ENCODE measurements around the gene ANTXR1. TPM values are rescaled to one million over a fixed set of nuclear protein-coding genes. Genes with fewer than 3 reads are reported as not detected.

ANTXR1 gene
- total RNA-seq, 1 donor from 2014 or later: not detected

DNA sequence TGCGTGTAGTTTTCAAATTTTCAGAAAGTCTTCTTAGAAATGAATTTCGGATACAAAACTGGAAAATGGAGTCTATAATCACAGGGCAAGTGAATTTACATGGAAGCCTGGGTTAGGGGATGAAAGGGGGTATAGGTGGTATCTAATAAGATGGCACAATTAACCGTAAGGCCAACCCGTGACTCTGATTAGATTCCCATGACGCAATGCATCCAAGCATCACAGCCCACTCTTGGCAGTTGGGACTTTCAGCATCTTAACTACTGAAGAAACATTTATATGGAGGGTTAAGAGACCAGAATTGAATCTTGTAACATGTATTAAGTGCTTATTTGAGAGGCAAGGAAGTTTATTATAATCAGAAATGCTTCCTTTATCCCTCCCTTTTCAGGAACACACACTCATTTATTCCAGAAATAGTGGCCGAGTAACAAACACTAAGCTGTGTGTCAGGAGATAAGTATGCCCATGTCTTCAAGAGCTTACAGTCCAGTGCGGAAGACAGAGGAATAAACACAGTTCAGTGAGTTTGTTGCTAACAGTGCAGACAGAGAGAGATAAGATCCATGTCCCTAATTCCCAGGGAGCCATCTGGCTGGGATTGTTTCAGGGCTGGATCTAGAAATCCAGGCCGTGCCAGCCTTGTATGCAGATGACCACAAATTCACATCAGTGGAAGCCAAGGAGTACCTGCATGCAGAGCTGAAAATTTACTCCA is 151.2 kb downstream of the ANTXR1 start:
- ChIA-PET POLR2A (no interaction called here), CTCF (no interaction called here)
- H3K27me3 Mint-ChIP-seq: peaks cover 20% of the 10 kb centered on the region
- no peak overlapping the region for H3K4me3 Mint-ChIP-seq
- TF ChIP-seq, protein P1, sequence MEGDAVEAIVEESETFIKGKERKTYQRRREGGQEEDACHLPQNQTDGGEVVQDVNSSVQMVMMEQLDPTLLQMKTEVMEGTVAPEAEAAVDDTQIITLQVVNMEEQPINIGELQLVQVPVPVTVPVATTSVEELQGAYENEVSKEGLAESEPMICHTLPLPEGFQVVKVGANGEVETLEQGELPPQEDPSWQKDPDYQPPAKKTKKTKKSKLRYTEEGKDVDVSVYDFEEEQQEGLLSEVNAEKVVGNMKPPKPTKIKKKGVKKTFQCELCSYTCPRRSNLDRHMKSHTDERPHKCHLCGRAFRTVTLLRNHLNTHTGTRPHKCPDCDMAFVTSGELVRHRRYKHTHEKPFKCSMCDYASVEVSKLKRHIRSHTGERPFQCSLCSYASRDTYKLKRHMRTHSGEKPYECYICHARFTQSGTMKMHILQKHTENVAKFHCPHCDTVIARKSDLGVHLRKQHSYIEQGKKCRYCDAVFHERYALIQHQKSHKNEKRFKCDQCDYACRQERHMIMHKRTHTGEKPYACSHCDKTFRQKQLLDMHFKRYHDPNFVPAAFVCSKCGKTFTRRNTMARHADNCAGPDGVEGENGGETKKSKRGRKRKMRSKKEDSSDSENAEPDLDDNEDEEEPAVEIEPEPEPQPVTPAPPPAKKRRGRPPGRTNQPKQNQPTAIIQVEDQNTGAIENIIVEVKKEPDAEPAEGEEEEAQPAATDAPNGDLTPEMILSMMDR (IDR thresholded peaks at IDR 0.05): no peak
- peaks cover 8% of the 10 kb centered on the region for H3K4me1 Mint-ChIP-seq
- H3K27ac Mint-ChIP-seq: no peak overlapping the region
- ATAC-seq (ENCODE audit: low read depth) (no peak), DNase-seq (no peak)
- no peaks in the 10 kb centered on the region for H3K36me3 Mint-ChIP-seq (ENCODE audit: low read depth)
- no peaks in the 10 kb centered on the region for H3K9me3 Mint-ChIP-seq
- intact Hi-C loops (cut with micrococcal nuclease): no loop called here

DNA sequence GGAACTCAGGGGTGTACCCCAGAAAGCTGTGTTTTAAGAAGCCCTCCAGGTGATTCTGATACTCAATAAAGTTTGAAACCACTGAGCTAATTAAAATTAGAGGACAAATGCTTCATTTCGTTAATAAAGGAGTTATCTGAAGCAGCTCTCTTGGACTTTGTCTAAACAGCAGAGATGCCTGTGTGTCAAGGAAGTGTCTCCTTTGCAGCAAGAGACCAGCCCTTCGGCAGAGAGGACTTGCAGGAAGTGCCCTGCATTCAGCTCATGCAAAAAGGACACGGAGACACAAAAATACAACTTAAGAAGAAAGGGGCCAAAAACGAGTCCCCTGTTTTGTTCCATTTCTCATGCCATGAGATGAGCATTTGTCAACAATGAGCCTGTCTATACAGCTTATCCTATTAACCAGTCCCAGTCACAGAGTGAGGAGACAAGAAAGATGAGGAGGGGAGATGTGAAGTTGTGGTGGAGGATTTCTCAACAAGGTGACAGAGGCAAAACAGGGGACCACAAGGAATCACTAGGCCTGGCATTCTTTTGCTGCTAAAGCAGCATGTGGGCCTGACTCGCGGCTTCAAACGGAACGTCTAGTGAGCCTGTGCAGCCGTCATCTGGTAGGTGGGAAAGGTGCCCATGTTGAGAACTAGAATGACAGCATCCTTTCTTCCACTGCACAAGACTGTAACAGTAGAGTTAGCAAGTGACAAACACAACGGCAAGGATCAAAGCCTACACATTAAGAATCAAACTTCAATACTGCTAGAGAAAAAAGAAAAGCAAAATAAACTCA is 152.3 kb downstream of the ANTXR1 start:
- POLR2A ChIA-PET: no interaction called here

DNA sequence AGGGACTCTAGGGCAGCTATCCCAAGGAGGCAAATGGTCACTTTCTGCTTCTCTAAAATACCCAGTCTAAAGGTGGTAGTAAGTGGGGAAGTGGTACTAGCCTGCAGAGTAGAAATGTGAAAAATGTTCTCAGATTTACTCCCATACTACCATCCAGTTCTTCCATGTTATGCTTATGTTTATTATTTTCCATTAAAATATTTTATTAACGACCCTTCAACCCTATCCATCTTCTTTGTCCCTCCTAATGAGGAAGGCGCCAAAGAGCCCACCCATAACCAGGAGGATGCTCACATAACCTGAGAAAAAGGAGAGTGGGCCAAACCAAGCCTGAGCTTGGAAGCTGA is 153.5 kb downstream of the ANTXR1 start:
- no peak for ATAC-seq (ENCODE audit: low read depth)
- POLR2A ChIA-PET: no interaction called here
- H3K9me3 Mint-ChIP-seq: no peaks in the 10 kb centered on the region
- no peak for DNase-seq
- no peak overlapping the region for H3K27ac Mint-ChIP-seq
- no peaks in the 10 kb centered on the region for H3K36me3 Mint-ChIP-seq (ENCODE audit: low read depth)
- CTCF ChIA-PET: no interaction called here
- intact Hi-C loops (cut with micrococcal nuclease): no loop called here
- no peak overlapping the region for H3K4me3 Mint-ChIP-seq
- peaks cover 27% of the 10 kb centered on the region for H3K27me3 Mint-ChIP-seq
- TF ChIP-seq, protein P1 (IDR thresholded peaks at IDR 0.05): no peak
- peaks cover 8% of the 10 kb centered on the region for H3K4me1 Mint-ChIP-seq

More for the DNA sequence above, 152.3 kb downstream of the ANTXR1 start:
- no peak for ATAC-seq (ENCODE audit: low read depth)
- H3K27me3 Mint-ChIP-seq: peaks cover 25% of the 10 kb centered on the region
- intact Hi-C loops (cut with micrococcal nuclease): no loop called here
- TF ChIP-seq, protein P1 (IDR thresholded peaks at IDR 0.05): no peak
- no peak overlapping the region for H3K4me3 Mint-ChIP-seq
- H3K4me1 Mint-ChIP-seq: peaks cover 8% of the 10 kb centered on the region
- CTCF ChIA-PET: no interaction called here
- DNase-seq: no peak
- H3K27ac Mint-ChIP-seq: no peak overlapping the region
- no peaks in the 10 kb centered on the region for H3K36me3 Mint-ChIP-seq (ENCODE audit: low read depth)
- no peaks in the 10 kb centered on the region for H3K9me3 Mint-ChIP-seq

DNA sequence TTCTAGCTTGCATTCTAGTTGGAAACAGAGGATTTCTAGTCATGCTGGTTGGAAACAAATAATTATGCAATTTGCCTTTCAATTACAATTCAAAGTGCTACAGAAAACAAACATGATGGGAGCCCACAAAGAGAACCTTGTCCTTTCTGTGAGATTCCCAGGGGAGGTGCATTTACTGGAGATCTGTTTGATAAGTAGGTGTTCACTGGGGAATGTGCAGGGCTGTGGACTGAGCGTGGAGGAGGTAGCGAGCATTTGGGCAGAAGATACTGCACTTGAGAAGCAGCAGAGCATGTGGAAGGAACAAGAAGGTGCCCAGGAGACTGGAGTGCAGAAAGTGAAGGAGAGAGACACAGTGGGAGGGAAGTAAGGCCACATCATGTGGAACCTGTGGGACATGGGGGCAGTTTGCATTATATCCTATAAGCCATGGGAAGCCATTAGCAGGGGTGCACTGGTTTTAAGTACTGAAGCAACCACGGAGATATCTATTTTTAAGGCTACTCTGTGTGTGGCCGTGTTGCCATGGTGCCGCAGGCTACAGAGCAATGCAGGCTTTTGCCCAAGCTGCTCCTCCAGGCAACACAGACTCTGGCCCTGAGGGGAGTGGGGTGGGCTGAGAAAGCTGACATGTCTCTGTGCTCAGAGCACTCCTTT is 154.0 kb downstream of the ANTXR1 start:
- H3K27me3 Mint-ChIP-seq: peaks cover 27% of the 10 kb centered on the region
- CTCF ChIA-PET: no interaction called here
- no peaks in the 10 kb centered on the region for H3K36me3 Mint-ChIP-seq (ENCODE audit: low read depth)
- no peak overlapping the region for H3K27ac Mint-ChIP-seq
- TF ChIP-seq, protein P1 (IDR thresholded peaks at IDR 0.05): no peak
- no peak for DNase-seq
- intact Hi-C loops (cut with micrococcal nuclease): no loop called here
- no peaks in the 10 kb centered on the region for H3K9me3 Mint-ChIP-seq
- no peak overlapping the region for H3K4me3 Mint-ChIP-seq
- peaks cover 8% of the 10 kb centered on the region for H3K4me1 Mint-ChIP-seq
- POLR2A ChIA-PET: no interaction called here
- ATAC-seq (ENCODE audit: low read depth): no peak

DNA sequence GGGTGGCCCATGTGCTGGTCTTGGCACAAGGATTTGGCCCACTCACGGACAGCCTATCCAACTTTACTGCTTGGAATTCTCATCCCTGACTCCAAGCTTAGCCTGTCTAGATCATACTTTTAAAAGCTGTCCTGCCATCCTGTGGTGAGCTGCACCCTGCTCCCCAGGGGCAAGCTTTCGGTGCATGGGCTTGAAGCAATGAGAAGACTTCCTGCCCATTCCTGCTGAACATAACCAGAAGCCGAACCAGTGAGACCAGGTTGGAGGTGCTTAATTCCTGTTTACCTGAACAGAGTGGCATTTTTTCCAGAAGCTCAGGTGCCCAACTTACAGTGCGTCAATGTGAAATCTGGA is 154.5 kb downstream of the ANTXR1 start:
- DNase-seq (no peak), ATAC-seq (ENCODE audit: low read depth) (no peak)
- H3K4me3 Mint-ChIP-seq: no peak overlapping the region
- peaks cover 8% of the 10 kb centered on the region for H3K4me1 Mint-ChIP-seq
- ChIA-PET POLR2A (no interaction called here), CTCF (no interaction called here)
- intact Hi-C loops (cut with micrococcal nuclease): no loop called here
- TF ChIP-seq, protein P1 (IDR thresholded peaks at IDR 0.05): no peak
- no peak overlapping the region for H3K27ac Mint-ChIP-seq
- H3K27me3 Mint-ChIP-seq: peaks cover 29% of the 10 kb centered on the region
- no peaks in the 10 kb centered on the region for H3K36me3 Mint-ChIP-seq (ENCODE audit: low read depth)
- no peaks in the 10 kb centered on the region for H3K9me3 Mint-ChIP-seq

Measured in activated B cell treated with CpG ODN at 0.5 μM for 24 hours (primary cell).